ENCODE measurements around the gene LRRC34. TPM values are rescaled to one million over a fixed set of nuclear protein-coding genes. Genes with fewer than 3 reads are reported as not detected.

Gene LRRC34
- total and polyA plus RNA-seq, 2 donors (not counting 1 experiment from before 2014, with no cell fraction given), result 3.5 to 11.8 TPM

DNA sequence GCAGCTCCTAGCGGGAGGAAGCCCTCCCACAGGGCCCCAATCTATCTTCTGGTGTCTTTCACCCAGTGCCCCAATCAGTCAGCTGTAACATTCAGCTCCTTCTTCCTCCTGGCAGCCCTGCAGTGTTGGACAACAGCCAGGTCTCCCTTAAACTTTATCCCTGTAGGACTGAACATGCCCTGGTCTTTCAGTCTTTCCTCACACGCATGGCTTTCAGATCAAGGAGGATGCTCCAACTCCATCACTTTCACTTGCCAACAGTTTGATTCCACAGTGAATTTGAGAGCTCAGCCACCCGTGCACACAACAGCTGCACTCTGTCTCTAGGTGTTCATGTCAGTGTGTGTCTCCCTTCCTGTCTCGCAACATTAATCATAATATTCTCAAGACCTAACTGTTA is 28.5 kb upstream of the LRRC34 start:
- Histone ChIP-seq H3K27ac (ENCODE audit: low read length in 2 of 2) (peak overlapping the region; percentile 19 to 43), H2AFZ (ENCODE audit: insufficient read depth, low read depth, low read length, poor library complexity, severe bottlenecking) (peak overlapping the region; percentile 36), H3K9me3 (ENCODE audit: control extremely low read depth in 1 of 3, control insufficient read depth in 2 of 3, insufficient read depth in 1 of 3, low read length in 2 of 3) (peaks cover 0 to 1% (median 0%) of the 10 kb centered on the region in 3 donors), H3K79me2 (ENCODE audit: control insufficient read depth, insufficient read depth, low read length) (no peaks in the 10 kb centered on the region), H3K4me1 (ENCODE audit: control insufficient read depth in 2 of 2, insufficient read depth in 2 of 2, low read length in 2 of 2) (peaks cover 35 to 45% of the 10 kb centered on the region in 2 donors), H3K4me2 (replicated peaks; ENCODE audit: low read depth, low read length, poor library complexity, severe bottlenecking) (peak overlapping the region; percentile 64), H3K27me3 (replicated peaks in 1 of 4; ENCODE audit: control extremely low read depth in 1 of 4, control insufficient read depth in 3 of 4, insufficient read depth in 4 of 4, low read length in 3 of 4) (no peaks in the 10 kb centered on the region), H3K9ac (ENCODE audit: low read length) (peak overlapping the region; percentile 21), H3K4me3 (ENCODE audit: control extremely low read depth in 1 of 5, extremely low read depth in 1 of 5, insufficient read depth in 1 of 5, low read depth in 2 of 5, low read length in 4 of 5) (peak overlapping the region in 2 of 5 experiments; percentile 13 to 34), H4K20me1 (ENCODE audit: control insufficient read depth, insufficient read depth, low read length, poor library complexity, severe bottlenecking) (no peaks in the 10 kb centered on the region), H3K36me3 (replicated peaks in 1 of 2; ENCODE audit: control extremely low read depth in 1 of 2, control insufficient read depth in 1 of 2, extremely low read depth in 1 of 2, insufficient read depth in 2 of 2, low read length in 1 of 2) (peaks cover 0 to 2% of the 10 kb centered on the region in 2 experiments)
- DNase-seq (peak; percentile 37), ATAC-seq (ENCODE audit: low read depth) (peak; percentile 44)
- ChIA-PET POLR2A (no interaction called here), CTCF (interaction anchor here (0.7 to 1.4 kb wide), 6 partner anchors 21 to 971 kb away, joined by 3 to 4 read pairs (median 3); partner anchors contain the start of gene ACTRT3)
- intact Hi-C loops (cut with micrococcal nuclease), result no loop called here
- Mint-ChIP-seq H3K4me1 (peaks cover 59% of the 10 kb centered on the region), H3K27ac (peak overlapping the region; percentile 91), H3K4me3 (peak overlapping the region; percentile 69), H3K27me3 (no peaks in the 10 kb centered on the region), H3K9me3 (ENCODE audit: insufficient read depth) (no peaks in the 10 kb centered on the region)
- 15% methylated on average over 3 of the region's 4 CpGs for WGBS (ENCODE audit: insufficient coverage)
- TF ChIP-seq EZH2 (IDR thresholded peaks at IDR 0.05; ENCODE audit: borderline replicate concordance, insufficient read depth, low read depth, low read length, poor library complexity, severe bottlenecking) (no peak), CTCF (IDR thresholded peaks at IDR 0.05) (no peak)

DNA sequence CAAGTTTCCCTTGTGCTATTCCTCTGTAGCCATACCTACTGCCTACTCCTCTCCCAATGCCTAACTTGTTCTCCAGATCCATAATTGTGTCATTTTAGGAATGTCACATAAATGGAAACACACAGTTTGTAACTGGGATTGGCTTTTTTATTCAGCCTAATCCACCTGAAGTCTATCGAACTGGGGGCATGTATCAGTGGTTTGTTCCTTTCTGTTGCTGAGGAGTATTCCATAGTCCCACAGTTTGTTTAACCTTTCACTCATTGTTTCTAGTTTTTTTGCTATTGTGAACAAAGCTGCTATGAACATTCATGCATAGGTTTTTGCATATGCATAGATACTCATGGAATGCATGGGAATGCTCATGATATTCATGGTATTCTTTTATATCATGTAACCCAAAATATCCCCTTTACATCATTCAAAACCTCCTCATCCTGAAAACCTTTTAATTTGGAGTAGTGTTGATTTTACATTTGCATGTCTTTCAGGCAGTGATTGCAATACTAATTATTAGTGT is 25.9 kb upstream of the LRRC34 start:
- Histone ChIP-seq H3K27me3 (replicated peaks in 1 of 4; ENCODE audit: control extremely low read depth in 1 of 4, control insufficient read depth in 3 of 4, insufficient read depth in 4 of 4, low read length in 3 of 4) (no peaks in the 10 kb centered on the region), H4K20me1 (ENCODE audit: control insufficient read depth, insufficient read depth, low read length, poor library complexity, severe bottlenecking) (no peaks in the 10 kb centered on the region), H2AFZ (ENCODE audit: insufficient read depth, low read depth, low read length, poor library complexity, severe bottlenecking) (no peak overlapping the region), H3K4me1 (ENCODE audit: control insufficient read depth in 2 of 2, insufficient read depth in 2 of 2, low read length in 2 of 2) (peaks cover 45 to 48% of the 10 kb centered on the region in 2 donors), H3K9me3 (ENCODE audit: control extremely low read depth in 1 of 3, control insufficient read depth in 2 of 3, insufficient read depth in 1 of 3, low read length in 2 of 3) (peaks cover 0 to 1% (median 0%) of the 10 kb centered on the region in 3 donors), H3K27ac (ENCODE audit: low read length in 2 of 2) (no peak overlapping the region), H3K9ac (ENCODE audit: low read length) (no peak overlapping the region), H3K79me2 (ENCODE audit: control insufficient read depth, insufficient read depth, low read length) (no peaks in the 10 kb centered on the region), H3K4me2 (replicated peaks; ENCODE audit: low read depth, low read length, poor library complexity, severe bottlenecking) (no peak overlapping the region), H3K36me3 (replicated peaks in 1 of 2; ENCODE audit: control extremely low read depth in 1 of 2, control insufficient read depth in 1 of 2, extremely low read depth in 1 of 2, insufficient read depth in 2 of 2, low read length in 1 of 2) (peaks cover 0 to 3% of the 10 kb centered on the region in 2 experiments), H3K4me3 (ENCODE audit: control extremely low read depth in 1 of 5, extremely low read depth in 1 of 5, insufficient read depth in 1 of 5, low read depth in 2 of 5, low read length in 4 of 5) (no peak overlapping the region)
- TF ChIP-seq CTCF (IDR thresholded peaks at IDR 0.05) (no peak), EZH2 (IDR thresholded peaks at IDR 0.05; ENCODE audit: borderline replicate concordance, insufficient read depth, low read depth, low read length, poor library complexity, severe bottlenecking) (no peak)
- H3K4me1 Mint-ChIP-seq, result peaks cover 57% of the 10 kb centered on the region
- H3K27ac Mint-ChIP-seq, result peak overlapping the region; percentile 39
- no peaks in the 10 kb centered on the region for H3K9me3 Mint-ChIP-seq (ENCODE audit: insufficient read depth)
- no peak overlapping the region for H3K4me3 Mint-ChIP-seq
- no CpG with 5 or more reads among the region's 1 CpG for WGBS (ENCODE audit: insufficient coverage)
- ATAC-seq (ENCODE audit: low read depth) (no peak), DNase-seq (no peak)
- ChIA-PET CTCF (no interaction called here), POLR2A (no interaction called here)
- H3K27me3 Mint-ChIP-seq, result no peaks in the 10 kb centered on the region
- intact Hi-C loops (cut with micrococcal nuclease), result loop anchor here (10.0 kb wide), 2 partner anchors 174 to 516 kb away; partner anchors contain the start of genes MECOM and SKIL

Measured in B cell (primary cell).